Liver (tissue), 9 donors: Measurements from ENCODE around the gene RPE65. TPM values are rescaled to one million over a fixed set of nuclear protein-coding genes. Genes with fewer than 3 reads are reported as not detected.

Experiments
- DNase-seq: peaks from one replicate; pipeline ENCODE4 v3.0.0-alpha.2; 2017; ENCODE audit warnings: low spot score
- H3K27ac ChIP-seq, 2 donors: one replicate each; pipeline ENCODE4 v1.7.0; 2013; ENCODE audit warnings: inconsistent platforms in 2 of 2, low read length in 2 of 2, control low read depth in 1 of 2, low read depth in 1 of 2, mild to moderate bottlenecking in 1 of 2
- H3K27me3 ChIP-seq, 4 donors: one replicate each; pipeline versions ENCODE4 v1.6.1 to v1.7.0; 2013; ENCODE audit warnings: low read length in 3 of 4, inconsistent platforms in 1 of 4, mild to moderate bottlenecking in 1 of 4, moderate library complexity in 1 of 4; ENCODE audit not compliant: control insufficient read depth in 4 of 4, insufficient read depth in 4 of 4
- H3K36me3 ChIP-seq, 4 donors: one replicate each; pipeline versions ENCODE4 v1.6.1 to v1.7.0; 2013; ENCODE audit warnings: low read length in 3 of 4, mild to moderate bottlenecking in 3 of 4, low read depth in 1 of 4, moderate library complexity in 1 of 4; ENCODE audit not compliant: control insufficient read depth in 4 of 4, insufficient read depth in 3 of 4
- H3K4me1 ChIP-seq, 4 donors: one replicate each; pipeline versions ENCODE4 v1.6.1 to v1.7.0; 2013; ENCODE audit warnings: low read length in 3 of 4, mild to moderate bottlenecking in 3 of 4, moderate library complexity in 1 of 4; ENCODE audit not compliant: control insufficient read depth in 4 of 4, insufficient read depth in 4 of 4
- H3K4me3 ChIP-seq, 3 donors: one replicate each; pipeline versions ENCODE4 v1.6.1 to v1.7.0; 2013; ENCODE audit warnings: low read length in 3 of 3, control low read depth in 1 of 3, low read depth in 1 of 3, mild to moderate bottlenecking in 1 of 3
- H3K9ac ChIP-seq, 2 donors: one replicate each; pipeline ENCODE4 v1.7.0; 2013; ENCODE audit warnings: low read length in 2 of 2, mild to moderate bottlenecking in 2 of 2, moderate library complexity in 2 of 2, control low read depth in 1 of 2, low read depth in 1 of 2
- H3K9me3 ChIP-seq, 4 donors: one replicate each; pipeline versions ENCODE4 v1.6.1 to v1.7.0; 2013; ENCODE audit warnings: low read length in 3 of 4; ENCODE audit not compliant: control insufficient read depth in 4 of 4
- CTCF ChIP-seq: fragments of 150-350 bp; IDR thresholded peaks from 2 replicates; pipeline ENCODE4 v1.5.1; 2017; ENCODE audit warnings: improper control_type of control experiment, low read depth, low read length; ENCODE audit not compliant: missing input control
- EGR1 ChIP-seq, 2 donors: IDR thresholded peaks; 2 replicates each; pipeline ENCODE4 v1.6.1; 2016 to 2018; ENCODE audit warnings: antibody characterized with exemption in 2 of 2, low read depth in 2 of 2
- FOXA1 ChIP-seq: IDR thresholded peaks from 2 replicates; pipeline ENCODE4 v1.6.1; 2016; ENCODE audit warnings: antibody characterized with exemption
- FOXA2 ChIP-seq: IDR thresholded peaks from 2 replicates; pipeline ENCODE4 v1.6.1; 2016; ENCODE audit warnings: antibody characterized with exemption
- GABPA ChIP-seq, 2 donors: IDR thresholded peaks in 1 of 2; conservative IDR thresholded peaks in 1 of 2; 2 replicates each; pipeline ENCODE4 v1.6.1; 2016; ENCODE audit warnings: antibody characterized with exemption in 2 of 2, mild to moderate bottlenecking in 1 of 2, moderate library complexity in 1 of 2
- HNF4A ChIP-seq, 2 donors: conservative IDR thresholded peaks; 2 replicates each; pipeline ENCODE4 v1.6.1; 2016; ENCODE audit warnings: antibody characterized with exemption in 2 of 2, mild to moderate bottlenecking in 2 of 2
- HNF4G ChIP-seq: IDR thresholded peaks from 2 replicates; pipeline ENCODE4 v1.6.1; 2016; ENCODE audit warnings: antibody characterized with exemption
- JUND ChIP-seq, 2 donors: IDR thresholded peaks; 2 replicates each; pipeline ENCODE4 v1.6.1; 2016; ENCODE audit warnings: antibody characterized with exemption in 2 of 2
- NR2F2 ChIP-seq: IDR thresholded peaks from 2 replicates; pipeline ENCODE4 v1.6.1; 2016; ENCODE audit warnings: antibody characterized with exemption
- RAD21 ChIP-seq, 2 donors: IDR thresholded peaks; 2 replicates each; pipeline ENCODE4 v1.6.1; 2016; ENCODE audit warnings: antibody characterized with exemption in 2 of 2, mild to moderate bottlenecking in 2 of 2
- RXRA ChIP-seq, 2 donors: IDR thresholded peaks; 2 replicates each; pipeline ENCODE4 v1.6.1; 2017 to 2018; ENCODE audit warnings: antibody characterized with exemption in 2 of 2, mild to moderate bottlenecking in 1 of 2
- SP1 ChIP-seq: IDR thresholded peaks from 2 replicates; pipeline ENCODE4 v1.6.1; 2018; ENCODE audit warnings: antibody characterized with exemption, mild to moderate bottlenecking
- TAF1 ChIP-seq: conservative IDR thresholded peaks from 2 replicates; pipeline ENCODE4 v1.6.1; 2016; ENCODE audit warnings: antibody characterized with exemption, mild to moderate bottlenecking
- YY1 ChIP-seq: IDR thresholded peaks from 2 replicates; pipeline ENCODE4 v1.6.1; 2016; ENCODE audit warnings: antibody characterized with exemption, mild to moderate bottlenecking
- WGBS: extraction: QIAGEN DNeasy Blood & Tissue Kit; methylation state at CpG from one replicate; pipeline ENCODE4 v1.1.7; 2013; 5-methylcytosine and 5-hydroxymethylcytosine counted together
- polyA plus RNA-seq, 2 donors: library from polyadenylated mRNA; stranded (reverse) in 1 of 2; unstranded in 1 of 2; fragments of 200-250 nt in 1 of 2; fragments of >200 nt in 1 of 2; fragmentation: Nextera tagmentation in 1 of 2; extraction: Ambion mirVana in 1 of 2; gene quantifications; one replicate each; pipeline versions ENCODE4 v1.2.1 to v1.2.3, GENCODE V29; 2013 to 2015
- total RNA-seq, 2 donors: library from RNA; depleted of rRNA; stranded (reverse); fragments of >200 nt; gene quantifications; one replicate each; pipeline ENCODE4 v1.2.3, GENCODE V29; 2014
- TF ChIP-seq, protein P1 (sequence below): IDR thresholded peaks from 2 replicates; pipeline ENCODE4 v1.6.1; 2016; ENCODE audit warnings: antibody characterized with exemption, mild to moderate bottlenecking
- TF ChIP-seq, protein P2 (sequence below): IDR thresholded peaks from 2 replicates; pipeline ENCODE4 v1.6.1; 2016; ENCODE audit warnings: antibody characterized with exemption
- TF ChIP-seq, protein P3 (sequence below): IDR thresholded peaks from 2 replicates; pipeline ENCODE4 v1.6.1; 2016; ENCODE audit warnings: antibody characterized with exemption
- donor health status: healthy.
- donor health status: healthy.
- donor health status: healthy.
- donor health status: healthy.
- donor health status: healthy.

Gene RPE65
- total and polyA plus RNA-seq, 4 donors: not detected

- TF ChIP-seq, protein P1, sequence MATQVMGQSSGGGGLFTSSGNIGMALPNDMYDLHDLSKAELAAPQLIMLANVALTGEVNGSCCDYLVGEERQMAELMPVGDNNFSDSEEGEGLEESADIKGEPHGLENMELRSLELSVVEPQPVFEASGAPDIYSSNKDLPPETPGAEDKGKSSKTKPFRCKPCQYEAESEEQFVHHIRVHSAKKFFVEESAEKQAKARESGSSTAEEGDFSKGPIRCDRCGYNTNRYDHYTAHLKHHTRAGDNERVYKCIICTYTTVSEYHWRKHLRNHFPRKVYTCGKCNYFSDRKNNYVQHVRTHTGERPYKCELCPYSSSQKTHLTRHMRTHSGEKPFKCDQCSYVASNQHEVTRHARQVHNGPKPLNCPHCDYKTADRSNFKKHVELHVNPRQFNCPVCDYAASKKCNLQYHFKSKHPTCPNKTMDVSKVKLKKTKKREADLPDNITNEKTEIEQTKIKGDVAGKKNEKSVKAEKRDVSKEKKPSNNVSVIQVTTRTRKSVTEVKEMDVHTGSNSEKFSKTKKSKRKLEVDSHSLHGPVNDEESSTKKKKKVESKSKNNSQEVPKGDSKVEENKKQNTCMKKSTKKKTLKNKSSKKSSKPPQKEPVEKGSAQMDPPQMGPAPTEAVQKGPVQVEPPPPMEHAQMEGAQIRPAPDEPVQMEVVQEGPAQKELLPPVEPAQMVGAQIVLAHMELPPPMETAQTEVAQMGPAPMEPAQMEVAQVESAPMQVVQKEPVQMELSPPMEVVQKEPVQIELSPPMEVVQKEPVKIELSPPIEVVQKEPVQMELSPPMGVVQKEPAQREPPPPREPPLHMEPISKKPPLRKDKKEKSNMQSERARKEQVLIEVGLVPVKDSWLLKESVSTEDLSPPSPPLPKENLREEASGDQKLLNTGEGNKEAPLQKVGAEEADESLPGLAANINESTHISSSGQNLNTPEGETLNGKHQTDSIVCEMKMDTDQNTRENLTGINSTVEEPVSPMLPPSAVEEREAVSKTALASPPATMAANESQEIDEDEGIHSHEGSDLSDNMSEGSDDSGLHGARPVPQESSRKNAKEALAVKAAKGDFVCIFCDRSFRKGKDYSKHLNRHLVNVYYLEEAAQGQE: no peak
- TF ChIP-seq SP1 (no peak), RXRA (IDR thresholded peaks at IDR 0.05) (no peak), EGR1 (IDR thresholded peaks at IDR 0.05; ENCODE audit: low read depth in 2 of 2) (no peak), HNF4A (conservative IDR thresholded peaks at IDR 0.05) (no peak)
Measured at GRCh38 chr1:68473060-68473459, 23.3 kb upstream of the RPE65 start (continued).

DNA sequence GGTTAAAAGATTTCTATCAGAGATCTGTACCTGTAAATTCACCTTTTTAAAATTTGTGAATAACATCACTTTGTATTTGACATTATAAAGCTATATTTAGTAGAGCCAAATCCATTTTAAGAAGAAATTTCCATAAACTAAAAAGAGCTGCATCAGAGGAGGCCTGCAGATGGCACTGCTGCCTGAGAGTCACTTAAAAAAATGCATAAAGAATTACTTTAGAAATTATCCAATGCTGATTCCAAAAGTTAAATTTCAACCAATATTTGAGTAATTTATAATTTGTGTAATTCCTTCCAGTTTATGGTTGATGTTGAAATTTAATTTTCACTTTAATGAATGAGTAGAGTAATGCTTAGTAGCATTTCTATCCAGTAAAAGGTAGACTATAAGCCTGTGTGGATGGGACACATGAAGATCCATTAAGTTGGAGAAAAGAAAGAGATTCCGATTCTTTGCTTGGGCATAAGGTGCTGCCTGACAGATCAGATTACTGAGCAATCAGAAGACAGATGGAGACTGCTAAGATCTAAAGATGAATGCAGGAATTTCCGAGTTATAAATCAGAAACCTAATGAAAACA, 20.7 kb upstream of the RPE65 start:
- H3K27me3 ChIP-seq: no peaks in the 10 kb centered on the region
- TF ChIP-seq JUND (IDR thresholded peaks at IDR 0.05) (no peak), CTCF (peak; percentile 37), HNF4G (no peak), RAD21 (IDR thresholded peaks at IDR 0.05) (peak; percentile 71 to 74), SP1 (no peak), NR2F2 (no peak), RXRA (IDR thresholded peaks at IDR 0.05) (no peak)
- H3K9ac ChIP-seq: no peak overlapping the region
- H3K4me1 ChIP-seq: no peaks in the 10 kb centered on the region
- no peak overlapping the region for H3K27ac ChIP-seq
- H3K36me3 ChIP-seq: no peaks in the 10 kb centered on the region
- no peak for DNase-seq
- 86% methylated on average over 2 of the region's 2 CpGs for WGBS
- H3K4me3 ChIP-seq: no peak overlapping the region
- H3K9me3 ChIP-seq: no peaks in the 10 kb centered on the region

GRCh38 chr1:68464891-68465290, 15.1 kb upstream of the RPE65 start:
- H3K4me3 ChIP-seq: no peak overlapping the region
- H3K4me1 ChIP-seq: no peaks in the 10 kb centered on the region
- H3K9me3 ChIP-seq: peaks cover 2 to 4% (median 2%) of the 10 kb centered on the region in 4 donors
- H3K27ac ChIP-seq: no peak overlapping the region
- WGBS: 50% methylated on average over 6 of the region's 6 CpGs
- H3K36me3 ChIP-seq: no peaks in the 10 kb centered on the region
- TF ChIP-seq SP1 (no peak), GABPA (IDR thresholded peaks at IDR 0.05 in 1 of 2, conservative IDR thresholded peaks at IDR 0.05 in 1 of 2) (no peak), CTCF (no peak), RXRA (IDR thresholded peaks at IDR 0.05) (no peak), JUND (IDR thresholded peaks at IDR 0.05) (no peak), HNF4A (conservative IDR thresholded peaks at IDR 0.05) (no peak), NR2F2 (no peak), TAF1 (no peak), YY1 (no peak), RAD21 (IDR thresholded peaks at IDR 0.05) (no peak), FOXA2 (no peak), HNF4G (no peak), FOXA1 (no peak)
- TF ChIP-seq, protein P2, sequence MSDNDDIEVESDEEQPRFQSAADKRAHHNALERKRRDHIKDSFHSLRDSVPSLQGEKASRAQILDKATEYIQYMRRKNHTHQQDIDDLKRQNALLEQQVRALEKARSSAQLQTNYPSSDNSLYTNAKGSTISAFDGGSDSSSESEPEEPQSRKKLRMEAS: no peak
- TF ChIP-seq, protein P1: no peak
- TF ChIP-seq, protein P3, sequence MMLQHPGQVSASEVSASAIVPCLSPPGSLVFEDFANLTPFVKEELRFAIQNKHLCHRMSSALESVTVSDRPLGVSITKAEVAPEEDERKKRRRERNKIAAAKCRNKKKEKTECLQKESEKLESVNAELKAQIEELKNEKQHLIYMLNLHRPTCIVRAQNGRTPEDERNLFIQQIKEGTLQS: no peak
- H3K27me3 ChIP-seq: peaks cover 0 to 4% (median 0%) of the 10 kb centered on the region in 4 donors
- H3K9ac ChIP-seq: no peak overlapping the region
- no peak for DNase-seq
